Ramos (cell line): ENCODE measurements around the gene CALCOCO1.
"Not testable (repeated sequence)": the region's sequence is repeated elsewhere in the genome, so short reads cannot be mapped to it uniquely, and the experiment has no call there.

ENCODE experiments used
- in situ Hi-C: fragments of 300-500 bp; cut with MboI; formaldehyde crosslinking; loops from one replicate; pipeline ENCODE4 v1.14.3; 2022; ENCODE audit warnings: low sequenced_read_pairs; ENCODE audit not compliant: unreplicated experiment

CALCOCO1 gene

GRCh38 chr12:53701518-53702264 is 25.6 kb downstream of the CALCOCO1 start:
- in situ Hi-C loops, result loop anchor here (5.0 to 10.0 kb wide), 3 partner anchors 41 to 493 kb away; partner anchors contain the start of gene HOXC10

GRCh38 chr12:53700567-53700966 is 26.7 kb downstream of the CALCOCO1 start:
- in situ Hi-C loops, result loop anchor here (5.0 to 10.0 kb wide), 3 partner anchors 42 to 494 kb away; partner anchors contain the start of gene HOXC10

DNA sequence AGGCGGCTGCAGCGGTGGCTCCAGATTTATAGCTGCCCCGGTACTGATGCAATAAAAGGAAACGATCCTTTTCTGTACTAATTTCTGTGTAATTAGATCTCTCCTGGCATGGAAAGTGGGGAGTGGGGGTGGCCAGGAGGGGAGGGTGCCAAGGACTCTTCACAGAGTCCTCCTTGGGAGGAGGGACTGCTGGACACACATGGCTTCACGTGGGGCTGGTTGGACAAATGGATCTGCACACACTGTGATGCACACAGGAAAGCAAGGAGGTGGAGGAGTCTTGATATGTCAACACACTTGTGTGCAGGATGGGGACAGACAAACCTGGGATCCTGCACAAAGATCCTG is 27.6 kb downstream of the CALCOCO1 start:
- in situ Hi-C loops, result loop anchor here (5.0 to 10.0 kb wide), 3 partner anchors 43 to 495 kb away; partner anchors contain the start of gene HOXC10

DNA sequence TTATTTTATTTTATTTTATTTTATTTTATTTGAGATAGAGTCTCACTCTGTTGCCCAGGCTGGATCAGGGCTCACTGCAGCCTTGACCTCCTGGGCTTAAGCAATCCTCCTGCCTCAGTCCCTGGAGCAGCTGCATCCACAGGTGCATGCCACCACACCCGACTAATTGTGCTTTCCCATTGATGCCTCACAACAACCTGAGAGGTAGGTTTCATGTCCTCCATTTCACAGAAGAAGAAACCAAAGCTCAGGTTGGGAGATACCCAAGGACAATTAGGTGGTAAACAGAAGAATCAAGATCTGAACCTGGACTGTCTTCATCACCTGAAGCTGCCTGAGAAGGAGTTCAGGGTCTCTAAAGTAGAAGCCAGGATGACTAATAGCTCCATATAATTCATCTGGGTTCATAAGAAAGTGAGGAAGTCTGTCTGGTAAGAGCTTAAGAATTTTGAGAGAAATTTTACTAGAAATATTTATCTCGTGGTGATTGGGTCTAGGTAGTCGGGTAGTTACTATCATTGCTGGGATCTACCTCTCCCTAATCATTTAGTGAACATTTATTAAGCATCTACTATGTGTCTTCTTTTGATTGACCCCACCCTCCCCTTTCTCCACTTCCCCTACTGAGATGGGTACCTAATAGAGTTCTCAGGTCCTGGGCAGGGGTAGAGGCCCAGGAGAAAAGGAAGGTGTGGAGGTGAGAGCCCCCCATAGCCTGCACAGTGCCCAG is 28.1 kb downstream of the CALCOCO1 start:
- in situ Hi-C loops, result no loop called here

- in situ Hi-C loops, result no loop called here
Measured at GRCh38 chr12:53696655-53697331, 30.5 kb downstream of the CALCOCO1 start.

DNA sequence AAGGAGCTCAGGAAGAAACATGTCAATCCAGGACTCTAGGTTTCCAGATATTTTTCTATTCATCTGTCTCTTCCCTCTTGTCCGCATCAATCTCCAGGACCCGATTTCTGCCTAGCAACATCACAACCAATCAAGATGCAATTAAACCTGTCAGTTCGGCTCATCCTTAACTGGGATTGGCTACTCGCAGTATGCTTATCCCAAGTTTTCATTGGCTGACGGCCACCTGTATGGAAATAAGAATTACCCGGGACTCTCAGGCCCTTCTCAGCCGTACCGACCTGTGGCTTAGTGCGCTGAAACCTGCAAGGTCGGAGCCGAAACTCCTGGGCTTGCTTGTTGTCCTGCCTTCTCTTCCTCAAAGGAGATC is 31.0 kb downstream of the CALCOCO1 start:
- in situ Hi-C loops, result no loop called here

DNA sequence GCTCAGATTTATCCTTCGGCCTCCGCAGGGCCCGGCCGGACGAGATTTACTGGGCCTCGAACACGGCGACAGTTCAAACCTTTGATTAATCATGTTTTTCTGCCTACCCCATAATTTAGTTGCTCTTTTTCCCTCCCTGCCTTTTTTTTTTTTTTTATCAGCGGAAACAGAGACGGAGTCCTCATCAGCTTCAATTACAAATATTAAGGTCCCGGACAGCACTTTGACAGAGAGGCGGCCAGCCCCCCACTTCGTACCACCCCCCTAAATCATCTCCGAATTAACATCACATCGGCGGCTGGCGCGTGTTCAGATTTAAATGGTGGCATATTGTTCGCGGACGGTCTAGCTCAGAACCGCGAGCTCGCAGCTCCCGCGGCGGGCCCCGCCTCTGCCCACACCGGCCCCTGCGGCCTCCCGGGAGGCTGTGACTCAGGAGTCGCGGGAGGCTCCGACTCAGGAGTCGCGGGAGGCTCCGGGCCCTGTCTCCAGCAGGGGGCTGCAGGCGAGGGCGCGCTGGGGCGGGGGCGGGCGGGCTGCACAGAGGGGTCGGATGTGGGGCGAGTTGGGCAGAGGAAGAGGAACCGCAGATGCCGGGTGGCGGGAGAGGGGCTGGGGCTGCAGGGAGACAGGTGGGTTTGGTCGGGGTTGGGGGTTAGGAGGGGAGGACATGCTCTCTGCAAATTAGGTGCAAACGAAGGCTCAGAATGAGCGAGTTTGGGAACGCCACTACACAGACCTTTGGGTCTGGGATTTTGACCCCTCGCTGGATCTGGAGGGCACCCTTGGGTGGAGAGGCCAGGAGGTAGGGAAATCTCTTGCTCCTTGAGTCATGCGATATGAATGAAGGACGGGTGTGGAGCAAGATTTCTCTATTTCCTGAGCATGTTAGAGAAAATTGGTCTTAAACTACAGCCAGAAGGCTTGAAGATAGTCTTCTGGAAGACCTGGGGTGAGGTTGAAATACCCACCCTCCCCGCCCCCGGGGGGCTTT is 31.8 kb downstream of the CALCOCO1 start:
- in situ Hi-C loops, result no loop called here

DNA sequence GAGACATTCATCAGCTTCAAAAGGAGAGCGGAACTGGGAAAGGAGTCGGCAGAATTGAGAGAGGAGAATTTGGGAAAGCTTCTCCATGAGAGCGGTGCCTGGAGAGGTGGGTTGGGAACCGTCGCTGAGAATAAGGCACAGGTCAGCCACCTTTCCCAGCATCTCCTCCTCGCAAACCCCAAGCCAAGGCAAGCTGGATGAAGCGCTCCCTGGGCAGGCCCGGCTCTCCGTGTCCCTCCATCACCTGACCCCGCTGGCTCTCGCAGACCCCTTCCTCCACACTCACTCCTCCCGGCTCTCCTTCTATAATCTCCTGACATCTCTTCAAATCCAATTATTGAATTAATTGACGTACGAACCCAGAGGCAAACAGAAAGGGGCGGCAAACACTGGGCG is 32.5 kb downstream of the CALCOCO1 start:
- in situ Hi-C loops, result no loop called here

GRCh38 chr12:53688134-53688533 is 39.1 kb downstream of the CALCOCO1 start:
- in situ Hi-C loops, result no loop called here

GRCh38 chr12:53686436-53686835 is 40.8 kb downstream of the CALCOCO1 start:
- in situ Hi-C loops, result no loop called here

- in situ Hi-C loops, result no loop called here
Measured at GRCh38 chr12:53684654-53685220, 42.5 kb downstream of the CALCOCO1 start.

- in situ Hi-C loops, result no loop called here
Measured at GRCh38 chr12:53683983-53684382, 43.3 kb downstream of the CALCOCO1 start.

- in situ Hi-C loops, result no loop called here
Measured at GRCh38 chr12:53683494-53683893, 43.8 kb downstream of the CALCOCO1 start.

- in situ Hi-C loops, result not testable (repeated sequence)
Measured at GRCh38 chr12:53680061-53680460, 47.2 kb downstream of the CALCOCO1 start.

- in situ Hi-C loops, result loop anchor here (10.0 kb wide), 1 partner anchor 133 kb away; no protein-coding TSS in a partner anchor
Measured at GRCh38 chr12:53677800-53678148, 49.5 kb downstream of the CALCOCO1 start.

DNA sequence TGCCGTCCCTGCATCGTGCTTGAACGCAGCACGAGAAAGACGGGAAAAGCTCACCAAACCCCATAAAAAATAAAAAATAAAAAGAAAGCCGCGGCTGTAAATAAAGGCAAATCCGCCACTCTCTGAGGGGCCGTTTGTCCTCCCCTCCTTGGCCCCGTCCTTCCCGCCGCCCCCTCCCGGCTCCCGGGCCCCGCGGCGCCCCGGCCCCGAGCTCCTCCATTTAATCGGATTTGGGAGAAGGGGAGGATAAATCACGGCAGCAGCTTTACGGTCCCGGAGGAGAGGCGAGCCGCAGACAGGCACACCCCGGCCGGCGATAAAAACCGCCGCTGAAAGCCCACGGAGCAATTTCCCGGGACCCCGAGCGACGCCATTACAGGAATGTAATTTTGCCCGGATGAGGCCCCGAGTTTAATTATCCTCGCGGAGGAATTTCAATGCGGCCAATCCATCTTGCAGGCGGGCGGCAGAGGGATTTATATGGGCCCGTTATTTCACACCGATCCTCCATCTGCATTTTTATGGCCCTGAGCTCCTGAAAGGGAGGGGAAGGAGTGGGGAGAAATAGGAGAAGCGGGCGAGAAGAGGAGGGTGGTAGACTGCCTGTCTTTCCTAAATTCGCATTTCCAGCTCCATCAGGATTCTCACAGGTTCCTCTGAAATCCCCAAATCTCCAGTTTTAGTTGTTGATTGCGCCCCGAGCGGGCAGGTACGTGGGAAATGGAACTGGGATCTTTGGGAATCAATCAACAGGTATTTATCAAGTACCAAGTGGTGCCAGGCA is 50.0 kb downstream of the CALCOCO1 start:
- in situ Hi-C loops, result loop anchor here (10.0 kb wide), 1 partner anchor 132 kb away; no protein-coding TSS in a partner anchor

GRCh38 chr12:53676656-53677015 is 50.6 kb downstream of the CALCOCO1 start:
- in situ Hi-C loops, result loop anchor here (10.0 kb wide), 1 partner anchor 132 kb away; no protein-coding TSS in a partner anchor

DNA sequence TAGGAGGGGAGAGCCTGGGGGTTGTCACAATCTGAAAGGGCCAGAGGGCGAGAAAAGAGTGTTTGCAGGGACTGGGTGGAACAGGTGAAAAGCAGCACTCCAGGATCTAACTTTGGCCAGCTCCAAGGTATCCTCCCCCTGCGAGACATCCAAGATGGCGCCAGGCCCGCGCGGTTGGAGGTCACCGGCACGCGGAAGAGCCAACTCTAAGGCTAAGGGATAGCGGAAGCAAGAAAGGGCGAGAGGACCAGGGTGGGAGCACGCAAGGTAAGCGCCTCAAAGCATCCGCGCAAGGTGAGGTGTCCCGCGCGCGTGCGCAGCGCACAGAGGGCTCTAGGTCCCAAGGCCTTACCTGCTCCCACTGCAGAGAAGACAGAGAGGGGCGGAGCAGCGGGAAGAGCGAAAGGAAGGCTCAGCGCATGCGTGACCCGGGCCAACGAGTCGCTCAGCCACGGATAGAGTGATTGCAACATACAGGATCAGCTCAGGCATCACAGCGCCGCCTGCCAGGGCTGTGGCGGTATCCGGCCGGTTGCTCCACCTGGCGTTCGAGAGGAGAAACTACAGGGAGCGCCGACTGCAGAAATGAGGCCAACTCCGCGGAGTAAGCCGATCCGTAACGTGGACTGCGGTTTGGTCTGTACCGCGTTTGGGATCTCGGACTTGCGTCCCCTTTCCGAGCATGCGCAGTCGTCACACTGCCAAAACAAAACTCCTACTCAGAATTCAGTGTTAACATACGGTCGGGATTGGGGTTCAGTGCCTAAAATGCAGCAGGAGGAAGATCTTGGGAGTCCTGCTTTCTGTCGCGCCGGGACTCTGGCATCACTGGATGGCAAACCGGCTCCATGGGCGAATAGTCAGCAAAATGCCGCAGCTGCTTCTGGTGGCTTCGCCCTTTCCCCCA is 51.3 kb downstream of the CALCOCO1 start, which contains the start of gene ATP5MC2:
ATP5MC2 (minus strand) TSS at position 383 of the 907 bp plus-strand sequence. CDS start 3,469 bp downstream, outside the sequence.
- in situ Hi-C loops, result loop anchor here (10.0 kb wide), 1 partner anchor 131 kb away; no protein-coding TSS in a partner anchor
